Activated T-cell treated with anti-CD3 and anti-CD28 coated beads for 24 hours (primary cell): ENCODE measurements around the gene ZNF891.

ENCODE experiments used
- DNase-seq: peaks from one replicate; pipeline ENCODE4 v3.0.0-alpha.2; 2020; ENCODE audit warnings: low read depth

ZNF891 gene

GRCh38 chr12:133061954-133062353 lies 68.1 kb downstream of the ZNF891 start:
- no peak for DNase-seq

- DNase-seq = no peak
These were observed 71.6 kb downstream of the ZNF891 start for GRCh38 chr12:133058203-133059113.

- no peak for DNase-seq
These were observed 72.6 kb downstream of the ZNF891 start for GRCh38 chr12:133057446-133057845.
